Thymus (tissue), 11 donors: Measurements from ENCODE around the gene IFNA1. TPM values are rescaled to one million over a fixed set of nuclear protein-coding genes. Genes with fewer than 3 reads are reported as not detected.

Source experiments
- DNase-seq, 9 donors: peaks; one replicate each; pipeline ENCODE4 v3.0.0-alpha.2; 2013; ENCODE audit warnings: low spot score in 9 of 9, low read depth in 6 of 9, missing footprints in 1 of 9
- H3K27ac ChIP-seq, 2 donors: one replicate each; pipeline ENCODE4 v1.5.1; 2013; ENCODE audit warnings: control low read depth in 1 of 2, low read depth in 1 of 2, low read length in 1 of 2, mild to moderate bottlenecking in 1 of 2, moderate library complexity in 1 of 2
- H3K27me3 ChIP-seq, 2 donors: one replicate each; pipeline ENCODE4 v1.5.1; 2013; ENCODE audit warnings: low read length in 1 of 2; ENCODE audit not compliant: control insufficient read depth in 2 of 2, insufficient read depth in 1 of 2
- H3K36me3 ChIP-seq, 2 donors: one replicate each; pipeline ENCODE4 v1.5.1; 2013; ENCODE audit warnings: low read length in 1 of 2, mild to moderate bottlenecking in 1 of 2, moderate library complexity in 1 of 2; ENCODE audit not compliant: control insufficient read depth in 2 of 2, insufficient read depth in 2 of 2
- H3K4me1 ChIP-seq, 2 donors: one replicate each; pipeline ENCODE4 v1.5.1; 2013; ENCODE audit warnings: low read length in 2 of 2; ENCODE audit not compliant: control insufficient read depth in 2 of 2, insufficient read depth in 2 of 2
- H3K4me3 ChIP-seq, 2 donors: one replicate each; pipeline ENCODE4 v1.5.1; 2013; ENCODE audit warnings: low read length in 2 of 2, control low read depth in 1 of 2, mild to moderate bottlenecking in 1 of 2
- H3K9me3 ChIP-seq, 2 donors: one replicate each; pipeline ENCODE4 v1.5.1; 2013; ENCODE audit warnings: low read length in 1 of 2, mild to moderate bottlenecking in 1 of 2; ENCODE audit not compliant: control insufficient read depth in 2 of 2, insufficient read depth in 1 of 2
- WGBS: extraction: QIAGEN DNeasy Blood & Tissue Kit; methylation state at CpG from one replicate; pipeline ENCODE4 v1.1.7; 2013; 5-methylcytosine and 5-hydroxymethylcytosine counted together
- polyA plus RNA-seq: library from polyadenylated mRNA; stranded (reverse); fragments of 200-250 nt; gene quantifications from one replicate; pipeline ENCODE4 v1.2.3, GENCODE V29; 2013
- total RNA-seq: library from RNA; stranded (reverse); fragments of 120-200 nt; gene quantifications from one replicate; pipeline ENCODE4 v1.2.4, GENCODE V29; 2013
- donor health status: healthy.

Gene IFNA1
- total and polyA plus RNA-seq, 2 donors = 0.05 TPM; not detected in 1

DNA sequence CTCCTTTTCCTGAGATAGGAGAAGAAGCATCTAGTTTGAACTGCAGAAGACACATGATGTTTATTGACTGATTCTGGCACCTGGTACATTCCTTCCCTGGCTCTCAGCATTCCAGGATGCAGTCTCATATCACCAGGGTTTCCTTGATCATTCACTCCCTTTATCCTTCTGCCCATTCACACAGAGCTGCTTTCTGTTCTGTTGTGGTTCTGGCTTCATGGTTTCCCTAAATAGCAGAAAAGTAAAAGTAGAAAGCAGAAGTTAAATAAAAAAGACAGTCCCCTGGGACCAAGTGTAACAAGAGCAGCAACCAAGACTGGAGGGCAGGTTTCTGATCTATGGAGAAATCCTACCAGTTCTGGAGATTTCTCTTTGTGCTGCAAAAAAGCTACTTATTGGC is 28.1 kb upstream of the IFNA1 start:
- Histone ChIP-seq H3K4me3 (no peak overlapping the region), H3K27me3 (no peaks in the 10 kb centered on the region), H3K4me1 (no peaks in the 10 kb centered on the region), H3K27ac (no peak overlapping the region), H3K9me3 (no peaks in the 10 kb centered on the region), H3K36me3 (no peaks in the 10 kb centered on the region)
- DNase-seq = no peak

DNA sequence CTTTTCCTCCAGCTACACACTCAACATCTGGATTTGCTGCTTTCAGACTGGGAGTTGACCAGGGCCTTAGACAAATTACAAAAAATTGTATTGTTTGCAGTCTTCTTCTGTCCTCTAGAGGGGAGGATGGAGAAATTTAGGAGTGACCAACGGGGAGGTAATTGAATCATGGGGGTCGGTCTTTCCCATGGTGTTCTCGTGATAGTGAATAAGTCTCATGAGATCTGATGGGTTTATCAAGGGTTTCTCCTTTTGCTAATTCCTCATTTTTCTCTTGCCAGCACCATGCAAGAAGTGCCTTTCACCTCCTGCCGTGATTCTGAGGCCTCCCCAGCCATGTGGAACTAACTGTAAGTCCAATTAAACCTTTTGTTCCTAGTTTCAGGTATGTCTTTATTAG is 27.1 kb upstream of the IFNA1 start:
- H3K4me3 ChIP-seq = no peak overlapping the region
- no peak for DNase-seq
- H3K27ac ChIP-seq = no peak overlapping the region
- H3K4me1 ChIP-seq = no peaks in the 10 kb centered on the region
- WGBS = 98% methylated on average over 4 of the region's 4 CpGs
- no peaks in the 10 kb centered on the region for H3K9me3 ChIP-seq
- no peaks in the 10 kb centered on the region for H3K36me3 ChIP-seq
- no peaks in the 10 kb centered on the region for H3K27me3 ChIP-seq

DNA sequence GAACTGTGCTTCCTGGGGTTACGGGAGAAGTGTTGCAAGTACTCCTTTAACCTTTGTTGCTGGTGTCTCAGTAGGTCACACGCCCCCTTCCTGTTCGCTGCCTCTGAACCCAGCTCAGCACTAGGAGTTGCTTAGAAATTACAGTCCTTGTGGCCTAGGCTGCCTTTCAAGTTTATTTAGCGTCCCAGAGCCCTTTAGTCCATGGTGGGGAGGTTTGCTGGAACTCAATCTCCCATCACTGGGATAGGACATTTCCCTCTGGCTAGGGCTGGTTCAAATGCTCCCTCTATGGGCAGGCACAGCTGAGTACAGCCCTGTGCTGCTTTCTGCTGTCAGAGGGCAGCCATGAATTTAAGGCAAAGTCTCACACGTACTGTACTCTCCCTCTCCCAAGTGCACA is 26.6 kb upstream of the IFNA1 start:
- Histone ChIP-seq H3K27ac (no peak overlapping the region), H3K9me3 (no peaks in the 10 kb centered on the region), H3K4me1 (no peaks in the 10 kb centered on the region), H3K36me3 (no peaks in the 10 kb centered on the region), H3K4me3 (no peak overlapping the region), H3K27me3 (no peaks in the 10 kb centered on the region)
- WGBS = 81% methylated on average over 5 of the region's 5 CpGs
- DNase-seq = peak in 3 of 9 donors; percentile 13 to 35 (median 26)

DNA sequence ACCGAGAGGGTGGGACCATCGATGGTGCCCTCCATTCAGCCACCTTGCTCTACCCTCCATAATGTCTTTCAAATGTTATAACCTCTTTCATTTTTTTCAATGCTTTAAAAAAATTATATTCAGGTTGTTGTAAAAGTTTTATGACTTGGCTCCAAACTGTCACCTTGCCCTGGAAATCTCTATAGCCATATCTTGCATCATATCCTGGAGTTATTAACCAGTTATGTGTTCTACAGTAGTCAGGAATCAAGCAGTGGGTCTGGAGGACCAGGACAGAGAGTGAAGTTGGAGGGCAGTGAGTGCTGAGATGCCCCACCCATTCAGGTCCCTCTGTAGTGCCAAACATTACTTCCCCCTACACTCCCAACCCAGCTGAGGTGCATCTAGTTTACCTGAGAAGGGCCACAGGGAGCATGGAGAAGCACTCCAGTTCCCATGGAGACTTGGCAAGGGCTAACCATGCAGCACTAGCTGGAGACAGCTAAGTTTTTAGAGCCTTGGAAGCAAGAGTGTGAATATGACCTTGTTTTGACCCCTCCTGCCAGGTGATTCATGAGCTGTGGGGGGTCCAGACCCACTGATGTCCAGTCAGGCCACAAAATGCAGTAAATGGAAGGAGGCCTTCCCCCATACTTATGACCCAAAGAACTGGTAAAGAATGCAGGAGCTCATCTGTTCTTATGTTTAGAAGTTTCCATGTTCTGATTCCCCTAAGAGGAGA is 25.9 kb upstream of the IFNA1 start:
- Histone ChIP-seq H3K27me3 (no peaks in the 10 kb centered on the region), H3K9me3 (no peaks in the 10 kb centered on the region), H3K36me3 (no peaks in the 10 kb centered on the region), H3K4me3 (no peak overlapping the region), H3K27ac (no peak overlapping the region), H3K4me1 (no peaks in the 10 kb centered on the region)
- no peak for DNase-seq
- 98% methylated on average over 2 of the region's 2 CpGs for WGBS

DNA sequence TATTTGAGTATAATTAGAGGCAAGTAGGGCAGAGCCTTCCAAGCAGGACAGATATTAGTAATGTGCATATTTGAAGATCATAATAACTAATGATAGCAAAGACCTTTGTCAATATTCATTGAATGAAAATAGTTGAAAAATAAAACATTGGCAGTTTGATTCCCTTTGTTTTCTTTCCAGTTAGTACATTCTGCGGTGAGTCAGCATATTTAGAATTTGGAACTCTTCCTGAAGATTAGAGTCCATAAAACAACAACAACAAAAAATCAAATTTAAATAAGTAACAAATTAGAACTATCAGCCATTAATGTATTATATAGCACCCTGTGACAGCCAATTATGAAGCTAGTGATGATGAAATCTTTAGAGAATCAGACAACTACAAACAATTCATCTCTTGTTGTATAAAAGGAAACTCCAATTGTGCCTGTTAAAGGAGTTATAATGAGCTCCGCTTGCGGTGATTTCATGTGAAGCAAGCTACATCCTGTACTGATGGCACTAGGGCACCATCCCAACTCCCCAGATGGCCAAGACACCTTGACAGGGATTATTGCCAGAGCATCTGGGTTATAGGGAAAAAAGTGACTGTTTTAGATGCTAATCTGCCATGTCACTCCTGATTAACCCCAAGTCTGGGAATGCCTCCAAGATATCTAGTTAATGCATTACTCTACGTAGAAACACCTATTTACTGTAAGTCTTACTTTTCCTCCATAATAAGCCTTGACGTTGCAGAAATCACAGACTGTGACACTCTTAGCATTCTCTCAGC is 24.6 kb upstream of the IFNA1 start:
- Histone ChIP-seq H3K4me3 (no peak overlapping the region), H3K27me3 (no peaks in the 10 kb centered on the region), H3K36me3 (no peaks in the 10 kb centered on the region), H3K27ac (no peak overlapping the region), H3K4me1 (no peaks in the 10 kb centered on the region), H3K9me3 (no peaks in the 10 kb centered on the region)
- DNase-seq = no peak
- 96% methylated on average over 5 of the region's 5 CpGs for WGBS

DNA sequence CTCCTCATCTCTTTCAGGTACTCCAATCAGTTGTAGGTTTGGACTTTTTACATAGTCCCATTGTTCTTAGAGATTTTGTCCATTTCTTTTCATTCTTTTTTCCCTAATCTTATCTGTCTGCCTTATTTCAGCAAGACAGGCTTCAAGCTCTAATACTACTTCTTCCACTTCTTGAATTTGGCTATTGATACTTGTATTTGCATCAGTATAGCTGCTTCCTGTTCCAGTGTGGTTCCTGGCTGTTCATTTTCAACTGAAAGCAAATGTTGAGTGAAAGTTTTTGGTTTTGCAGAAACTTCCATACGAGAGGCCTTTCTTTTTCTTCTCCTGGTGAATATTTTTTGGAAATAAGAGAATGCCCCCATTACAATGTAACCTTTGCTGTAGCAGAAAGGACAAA is 12.0 kb upstream of the IFNA1 start:
- 88% methylated on average over 1 of the region's 1 CpG for WGBS
- H3K4me3 ChIP-seq = no peak overlapping the region
- no peaks in the 10 kb centered on the region for H3K36me3 ChIP-seq
- no peaks in the 10 kb centered on the region for H3K27me3 ChIP-seq
- H3K4me1 ChIP-seq = no peaks in the 10 kb centered on the region
- H3K27ac ChIP-seq = no peak overlapping the region
- H3K9me3 ChIP-seq = no peaks in the 10 kb centered on the region
- no peak for DNase-seq

DNA sequence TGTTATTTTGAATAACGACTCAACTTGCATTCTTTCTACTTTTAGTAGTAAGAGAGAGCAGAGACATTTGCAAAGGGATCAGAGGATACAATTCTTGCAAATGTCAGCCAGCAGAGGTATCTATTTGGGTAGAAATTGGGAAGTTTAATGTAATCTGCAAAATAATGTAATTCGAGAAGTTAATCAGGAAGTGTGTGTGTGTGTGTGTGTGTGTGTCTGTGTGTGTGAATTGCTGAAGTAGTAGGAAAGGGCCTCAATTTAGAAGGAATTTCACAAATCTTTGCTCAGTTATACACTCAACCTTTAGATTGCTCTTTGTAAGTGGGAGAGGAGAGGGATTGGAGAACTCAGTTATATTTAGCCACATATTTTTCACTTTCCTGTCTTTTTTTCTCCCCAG is 11.0 kb upstream of the IFNA1 start:
- WGBS = 77% methylated on average over 2 of the region's 2 CpGs
- no peaks in the 10 kb centered on the region for H3K4me1 ChIP-seq

DNA sequence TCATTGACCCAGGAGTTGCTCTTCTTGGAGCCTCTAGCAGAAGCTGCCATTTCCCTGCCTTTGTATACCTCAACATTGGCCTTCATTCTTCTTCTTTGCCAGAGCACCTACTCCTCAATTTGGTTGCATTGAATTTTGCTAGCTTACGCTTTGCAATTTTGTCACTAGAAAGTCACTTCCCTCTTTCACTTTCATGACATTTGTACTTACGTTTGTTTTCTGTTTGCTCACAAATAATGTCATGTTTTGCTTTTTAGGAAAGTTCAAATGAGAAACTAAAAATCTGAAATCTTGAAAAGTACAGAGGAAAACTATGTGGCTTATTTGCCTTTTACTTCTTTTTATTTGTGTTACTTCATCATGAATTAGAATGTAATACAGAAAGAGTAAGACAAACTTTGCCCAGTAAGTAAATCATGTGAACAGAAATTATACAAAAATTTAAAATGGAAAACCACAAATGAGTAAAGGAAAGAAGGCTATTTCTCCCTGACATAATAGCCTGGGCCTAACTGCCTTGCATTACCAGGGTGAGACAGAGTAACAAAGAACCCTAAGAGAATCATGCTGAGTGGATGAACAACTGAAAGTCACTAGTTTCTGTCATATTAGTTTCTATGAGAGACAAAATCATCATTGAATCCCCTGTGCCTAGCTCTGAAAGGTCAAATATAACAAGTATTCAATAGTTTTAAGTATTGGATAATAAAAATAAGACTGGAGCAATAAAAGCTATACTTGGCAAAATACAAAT is 7.4 kb upstream of the IFNA1 start:
- Histone ChIP-seq H3K27me3 (no peaks in the 10 kb centered on the region), H3K4me1 (no peaks in the 10 kb centered on the region), H3K9me3 (no peaks in the 10 kb centered on the region), H3K4me3 (no peak overlapping the region), H3K36me3 (no peaks in the 10 kb centered on the region), H3K27ac (no peak overlapping the region)
- DNase-seq = no peak
- WGBS = 62% methylated on average over 2 of the region's 2 CpGs

More for the DNA sequence above, 11.0 kb upstream of the IFNA1 start:
- H3K36me3 ChIP-seq = no peaks in the 10 kb centered on the region
- DNase-seq = no peak
- no peak overlapping the region for H3K4me3 ChIP-seq
- H3K9me3 ChIP-seq = no peaks in the 10 kb centered on the region
- no peak overlapping the region for H3K27ac ChIP-seq
- no peaks in the 10 kb centered on the region for H3K27me3 ChIP-seq
